H1 (cell line): ENCODE results near the gene PBXIP1. TPM values are rescaled to one million over a fixed set of nuclear protein-coding genes. Genes with fewer than 3 reads are reported as not detected.

Source experiments
- CTCF ChIA-PET: fragments of 300-600 bp; sonication (Branson Sonifier 250); formaldehyde crosslinking; loops from one replicate; lab custom pipeline; 2021; ENCODE audit not compliant: partially characterized antibody; lab: Charles Lee
- POLR2A ChIA-PET: fragments of 300-600 bp; sonication (Branson Sonifier 250); formaldehyde crosslinking; loops from one replicate; lab custom pipeline; 2021; ENCODE audit warnings: inconsistent platforms; ENCODE audit not compliant: partially characterized antibody; lab: Charles Lee
- DNase-seq, 2 experiments: peaks; one replicate each; pipeline versions ENCODE4 v3.0.0 to v3.0.0-alpha.2; 2010 to 2022; ENCODE audit warnings: low spot score in 2 of 2, low read depth in 1 of 2, mixed read lengths in 1 of 2
- FAIRE-seq: peaks from 2 replicates; lab custom pipeline; 2011; peaks lifted over from hg19 to GRCh38; lab: Jason Lieb, UNC
- H2AFZ ChIP-seq: 2 replicates; pipeline ENCODE4 v1.8.1; 2012; ENCODE audit warnings: low read length, inconsistent platforms
- H2AK5ac ChIP-seq: 2 replicates; pipeline ENCODE4 v1.6.1; 2013; ENCODE audit warnings: low read depth, low read length
- H2BK120ac ChIP-seq: replicated peaks from 2 replicates; pipeline ENCODE3; 2013; ENCODE audit warnings: low read depth, low read length, inconsistent platforms
- H2BK12ac ChIP-seq: 2 replicates; pipeline ENCODE4 v1.6.1; 2013; ENCODE audit warnings: low read depth, low read length
- H2BK15ac ChIP-seq: 2 replicates; pipeline ENCODE4 v1.6.1; 2013; ENCODE audit warnings: low read length
- H2BK20ac ChIP-seq: 2 replicates; pipeline ENCODE4 v1.6.1; 2013; ENCODE audit warnings: low read length
- H2BK5ac ChIP-seq: 2 replicates; pipeline ENCODE4 v1.6.1; 2013; ENCODE audit warnings: low read depth, low read length
- H3K14ac ChIP-seq: 2 replicates; pipeline ENCODE4 v1.6.1; 2013; ENCODE audit warnings: inconsistent platforms; ENCODE audit not compliant: insufficient read length
- H3K18ac ChIP-seq: 2 replicates; pipeline ENCODE4 v1.6.1; 2013; ENCODE audit warnings: low read length; ENCODE audit errors: extremely low read depth
- H3K23ac ChIP-seq: 2 replicates; pipeline ENCODE4 v1.6.1; 2013; ENCODE audit warnings: inconsistent platforms; ENCODE audit not compliant: insufficient read length
- H3K23me2 ChIP-seq: 2 replicates; pipeline ENCODE4 v1.6.1; 2013; ENCODE audit warnings: low read depth, low read length
- H3K27ac ChIP-seq: 2 replicates; pipeline ENCODE4 v1.6.1; 2011; ENCODE audit warnings: low read depth, low read length, inconsistent platforms
- H3K27me3 ChIP-seq, 4 experiments: replicated peaks in 1 of 4; 1 replicate in 1 of 4; 2 replicates in 3 of 4; pipeline versions ENCODE4 v1.6.1 to v1.8.1; 2011 to 2013; ENCODE audit warnings: low read length in 3 of 4, mild to moderate bottlenecking in 3 of 4, inconsistent platforms in 2 of 4, mixed read lengths in 2 of 4, moderate library complexity in 1 of 4; ENCODE audit not compliant: control insufficient read depth in 3 of 4, insufficient read depth in 3 of 4; ENCODE audit errors: extremely low read depth in 1 of 4
- H3K36me3 ChIP-seq, 4 experiments: 2 replicates each; pipeline versions ENCODE4 v1.6.1 to v1.8.1; 2011 to 2013; ENCODE audit warnings: mild to moderate bottlenecking in 4 of 4, low read length in 3 of 4, moderate library complexity in 2 of 4, control low read depth in 1 of 4, inconsistent platforms in 1 of 4; ENCODE audit not compliant: insufficient read depth in 4 of 4, control insufficient read depth in 2 of 4
- H3K4ac ChIP-seq: replicated peaks from 2 replicates; pipeline ENCODE3; 2013; ENCODE audit warnings: low read length, low read depth, mixed read lengths, inconsistent platforms; ENCODE audit not compliant: insufficient read length
- H3K4me1 ChIP-seq, 4 experiments: replicated peaks in 1 of 4; 1 replicate in 1 of 4; 2 replicates in 3 of 4; pipeline versions ENCODE4 v1.6.1 to v1.8.1; 2011 to 2013; ENCODE audit warnings: low read length in 3 of 4, inconsistent platforms in 2 of 4, mixed read lengths in 1 of 4; ENCODE audit not compliant: insufficient read depth in 4 of 4, control insufficient read depth in 3 of 4
- H3K4me2 ChIP-seq, 2 experiments: 2 replicates each; pipeline versions ENCODE4 v1.6.1 to v1.8.1; 2011 to 2013; ENCODE audit warnings: low read depth in 2 of 2, low read length in 2 of 2, control low read depth in 1 of 2, inconsistent platforms in 1 of 2, mild to moderate bottlenecking in 1 of 2; ENCODE audit not compliant: insufficient read depth in 1 of 2
- H3K4me3 ChIP-seq, 4 experiments: fragments of 200-600, 300-600 bp in 1 of 4; sonication (generic), shearing (Covaris generic), sonication (Bioruptor Twin) in 1 of 4; 2 replicates each; pipeline versions ENCODE4 v1.5.1 to v1.8.1; 2011 to 2016; ENCODE audit warnings: low read length in 4 of 4, low read depth in 3 of 4, control low read depth in 2 of 4, inconsistent platforms in 2 of 4, mild to moderate bottlenecking in 2 of 4, mixed read lengths in 1 of 4, moderate library complexity in 1 of 4; ENCODE audit not compliant: insufficient read depth in 2 of 4; ENCODE audit errors: extremely low read depth in 1 of 4
- H3K56ac ChIP-seq: replicated peaks from 2 replicates; pipeline ENCODE3; 2013; ENCODE audit warnings: low read depth, mild to moderate bottlenecking, mixed read lengths, low read length, inconsistent platforms; ENCODE audit not compliant: insufficient read length
- H3K79me1 ChIP-seq: 2 replicates; pipeline ENCODE4 v1.6.1; 2013; ENCODE audit warnings: low read depth, low read length, control low read depth
- H3K79me2 ChIP-seq, 2 experiments: 2 replicates each; pipeline versions ENCODE4 v1.6.1 to v1.8.1; 2012 to 2013; ENCODE audit warnings: low read length in 2 of 2, mild to moderate bottlenecking in 2 of 2, inconsistent platforms in 1 of 2; ENCODE audit not compliant: insufficient read depth in 2 of 2, control insufficient read depth in 1 of 2
- H3K9ac ChIP-seq, 4 experiments: replicated peaks in 1 of 4; 1 replicate in 1 of 4; 2 replicates in 3 of 4; pipeline versions ENCODE4 v1.6.1 to v1.8.1; 2011 to 2013; ENCODE audit warnings: low read depth in 3 of 4, low read length in 3 of 4, control low read depth in 2 of 4, mild to moderate bottlenecking in 2 of 4, moderate library complexity in 2 of 4, inconsistent platforms in 1 of 4; ENCODE audit errors: extremely low read depth in 1 of 4
- H3K9me3 ChIP-seq, 2 experiments: 2 replicates each; pipeline versions ENCODE4 v1.6.1 to v1.8.1; 2012 to 2013; ENCODE audit warnings: mild to moderate bottlenecking in 2 of 2, moderate library complexity in 2 of 2, control low read depth in 1 of 2, inconsistent platforms in 1 of 2, low read depth in 1 of 2, low read length in 1 of 2, mixed read lengths in 1 of 2; ENCODE audit not compliant: insufficient read depth in 2 of 2
- H4K20me1 ChIP-seq, 2 experiments: replicated peaks in 1 of 2; 2 replicates each; pipeline versions ENCODE3 to v1.8.1; 2011 to 2013; ENCODE audit warnings: inconsistent platforms in 2 of 2, low read length in 2 of 2, mild to moderate bottlenecking in 1 of 2; ENCODE audit not compliant: insufficient read depth in 2 of 2, control insufficient read depth in 1 of 2
- H4K5ac ChIP-seq: 2 replicates; pipeline ENCODE4 v1.6.1; 2013; ENCODE audit warnings: low read length, low read depth, mixed read lengths, inconsistent platforms; ENCODE audit not compliant: insufficient read length
- H4K8ac ChIP-seq: 2 replicates; pipeline ENCODE4 v1.8.0; 2013; ENCODE audit warnings: mild to moderate bottlenecking, moderate library complexity, low read length, inconsistent platforms; ENCODE audit not compliant: insufficient read depth; ENCODE audit errors: extremely low read depth
- H4K91ac ChIP-seq: replicated peaks from 2 replicates; pipeline ENCODE3; 2013; ENCODE audit warnings: low read length, mixed read lengths, inconsistent platforms; ENCODE audit not compliant: insufficient read length
- ASH2L ChIP-seq: fragments of 200-600, 300-600 bp; sonication (generic); IDR thresholded peaks from one replicate; pipeline ENCODE4 v1.7.1; 2017; ENCODE audit warnings: low read length
- BACH1 ChIP-seq: IDR thresholded peaks from 2 replicates; pipeline ENCODE4 v1.6.1; 2012; ENCODE audit warnings: low read length, improper control_type of control experiment
- CEBPB ChIP-seq: IDR thresholded peaks from 2 replicates; pipeline ENCODE4 v1.6.1; 2012; ENCODE audit warnings: low read depth, low read length
- CHD2 ChIP-seq: IDR thresholded peaks from 2 replicates; pipeline ENCODE4 v1.6.1; 2012; ENCODE audit warnings: low read length, improper control_type of control experiment
- EP300 ChIP-seq, 2 experiments: IDR thresholded peaks; 1 replicate in 1 of 2; 2 replicates in 1 of 2; pipeline ENCODE4 v1.6.1; 2011 to 2012; ENCODE audit warnings: low read depth in 2 of 2, low read length in 2 of 2, mild to moderate bottlenecking in 2 of 2, borderline replicate concordance in 1 of 2, inconsistent platforms in 1 of 2, moderate library complexity in 1 of 2
- HDAC6 ChIP-seq: IDR thresholded peaks from one replicate; pipeline ENCODE4 v1.7.1; 2012; ENCODE audit warnings: low read depth, mild to moderate bottlenecking, inconsistent platforms, low read length, moderate library complexity
- MAFK ChIP-seq: IDR thresholded peaks from 2 replicates; pipeline ENCODE4 v1.6.1; 2012; ENCODE audit warnings: low read depth, mild to moderate bottlenecking, improper control_type of control experiment, low read length
- SIX5 ChIP-seq: IDR thresholded peaks from 2 replicates; pipeline ENCODE4 v1.6.1; 2011; ENCODE audit warnings: mild to moderate bottlenecking, low read depth, low read length
- SP1 ChIP-seq: IDR thresholded peaks from 2 replicates; pipeline ENCODE4 v1.6.1; 2011; ENCODE audit warnings: low read depth, low read length
- TAF1 ChIP-seq: IDR thresholded peaks from 2 replicates; pipeline ENCODE4 v1.6.1; 2011; ENCODE audit warnings: mild to moderate bottlenecking, low read depth, low read length
- TCF12 ChIP-seq: IDR thresholded peaks from 2 replicates; pipeline ENCODE4 v1.6.1; 2011; ENCODE audit warnings: low read depth, mild to moderate bottlenecking, low read length
- WGBS, 2 experiments: shearing (Covaris generic) in 1 of 2; methylation state at CpG; one replicate each; pipeline versions ENCODE4 v1.1.6 to v1.1.7; 2013 to 2015; ENCODE audit warnings: low lambda C conversion rate in 2 of 2, mixed read lengths in 2 of 2, inconsistent platforms in 1 of 2, low coverage in 1 of 2, missing lambda C conversion rate in 1 of 2; ENCODE audit not compliant: insufficient replicate concordance in 2 of 2, insufficient coverage in 1 of 2, insufficient read length in 1 of 2; ENCODE audit errors: extremely low coverage in 1 of 2, missing lambda C conversion rate in 1 of 2; 5-methylcytosine and 5-hydroxymethylcytosine counted together
- polyA plus RNA-seq, 7 experiments: library from polyadenylated mRNA; depleted of rRNA in 3 of 7; stranded (reverse) in 5 of 7; unstranded in 2 of 7; fragments of >200 nt in 5 of 7; fragments of 200-250 nt in 2 of 7; gene quantifications; 1 replicate in 5 of 7; 2 replicates in 1 of 7; 4 replicates in 1 of 7; pipeline versions ENCODE4 v1.2.1 to v1.2.3, GENCODE V29; 2011 to 2013; ENCODE audit warnings: missing spikeins in 2 of 7, mixed read lengths in 2 of 7
- total RNA-seq: library from RNA; stranded (reverse); fragmentation: NEBNext Ultra II Directional; extraction: Animal tissue kit (Norgen Biotek cat#: 25700); gene quantifications from 2 replicates; pipeline ENCODE4 v1.2.1, GENCODE V29; 2021
- TF ChIP-seq, protein P1 (sequence below): IDR thresholded peaks from 2 replicates; pipeline ENCODE4 v1.6.1; 2012; ENCODE audit warnings: low read length, inconsistent platforms

PBXIP1 gene
- total and polyA plus RNA-seq, 2 of the 8 experiments (the other 6 are each of a cell fraction or from before 2014, with no cell fraction given) = 12.0 to 19.8 TPM

- FAIRE-seq = no peak
- Histone ChIP-seq H2BK15ac (no peak overlapping the region), H3K14ac (no peak overlapping the region), H3K27ac (no peak overlapping the region), H3K4me3 (no peak overlapping the region), H3K9ac (no peak overlapping the region), H4K91ac (no peak overlapping the region), H3K4me2 (no peak overlapping the region), H3K56ac (no peak overlapping the region), H2BK12ac (no peak overlapping the region), H3K79me1 (no peaks in the 10 kb centered on the region; the same call in 1 of the 2 replicates), H4K8ac (no peak overlapping the region), H3K4me1 (no peaks in the 10 kb centered on the region), H3K27me3 (no peaks in the 10 kb centered on the region), H3K23me2 (0 out of 2 replicates have a peak, but pooled peaks cover 2% of the 10 kb centered on the region), H2BK120ac (no peak overlapping the region), H3K18ac (no peak overlapping the region), H2AFZ (no peak overlapping the region), H3K79me2 (no peaks in the 10 kb centered on the region), H3K9me3 (no peaks in the 10 kb centered on the region; a peak in 1 of 4 replicates), H3K36me3 (peaks cover 0 to 19% (median 8%) of the 10 kb centered on the region in 4 experiments; a peak in 3 of 8 replicates), H3K4ac (no peak overlapping the region), H4K5ac (no peak overlapping the region), H2BK5ac (no peak overlapping the region), H4K20me1 (no peaks in the 10 kb centered on the region), H2AK5ac (no peak overlapping the region), H3K23ac (no peak overlapping the region), H2BK20ac (no peak overlapping the region)
- no peak for DNase-seq
- POLR2A ChIA-PET = interaction anchor here (1.5 kb wide), 1 partner anchor 10 kb away, joined by 5 read pairs; the partner anchor contains the start of gene PMVK
- WGBS, 2 experiments = 92% methylated on average over 12 of the region's 13 CpGs; no CpG with 5 or more reads in 1 of the 2 experiments
- CTCF ChIA-PET = interaction anchor here (1.0 to 1.4 kb wide), 2 partner anchors 13 to 45 kb away, joined by 3 to 5 read pairs; no protein-coding TSS in a partner anchor
- TF ChIP-seq SIX5 (no peak), EP300 (IDR thresholded peaks at IDR 0.05; ENCODE audit: borderline replicate concordance in 1 of 2, low read depth in 2 of 2, low read length in 2 of 2) (no peak), MAFK (no peak), CHD2 (no peak), HDAC6 (no peak), TCF12 (no peak), SP1 (no peak), CEBPB (no peak), TAF1 (no peak), ASH2L (no peak), BACH1 (no peak)
- TF ChIP-seq, protein P1, sequence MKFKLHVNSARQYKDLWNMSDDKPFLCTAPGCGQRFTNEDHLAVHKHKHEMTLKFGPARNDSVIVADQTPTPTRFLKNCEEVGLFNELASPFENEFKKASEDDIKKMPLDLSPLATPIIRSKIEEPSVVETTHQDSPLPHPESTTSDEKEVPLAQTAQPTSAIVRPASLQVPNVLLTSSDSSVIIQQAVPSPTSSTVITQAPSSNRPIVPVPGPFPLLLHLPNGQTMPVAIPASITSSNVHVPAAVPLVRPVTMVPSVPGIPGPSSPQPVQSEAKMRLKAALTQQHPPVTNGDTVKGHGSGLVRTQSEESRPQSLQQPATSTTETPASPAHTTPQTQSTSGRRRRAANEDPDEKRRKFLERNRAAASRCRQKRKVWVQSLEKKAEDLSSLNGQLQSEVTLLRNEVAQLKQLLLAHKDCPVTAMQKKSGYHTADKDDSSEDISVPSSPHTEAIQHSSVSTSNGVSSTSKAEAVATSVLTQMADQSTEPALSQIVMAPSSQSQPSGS = no peak
Measured at GRCh38 chr1:154926201-154926600, 29.7 kb downstream of the PBXIP1 start.
